CD14-positive monocyte (primary cell): Measurements from ENCODE around the gene ROBO1. TPM values are rescaled to one million over a fixed set of nuclear protein-coding genes. Genes with fewer than 3 reads are reported as not detected.

Experiments
- DNase-seq, 3 donors: peaks; one replicate each; pipeline ENCODE4 v3.0.0-alpha.2; 2011 to 2022
- H2AFZ ChIP-seq: 2 replicates; pipeline ENCODE4 v1.6.0; 2012; ENCODE audit warnings: mild to moderate bottlenecking, low read depth, low read length, inconsistent platforms; ENCODE audit not compliant: insufficient read depth, poor library complexity, severe bottlenecking
- H3K27ac ChIP-seq, 2 donors: 1 replicate in 1 of 2; 2 replicates in 1 of 2; pipeline ENCODE4 v1.5.1; 2012 to 2013; ENCODE audit warnings: low read length in 2 of 2, control low read depth in 1 of 2, inconsistent platforms in 1 of 2, low read depth in 1 of 2, mild to moderate bottlenecking in 1 of 2
- H3K27me3 ChIP-seq, 2 donors: one replicate each; pipeline versions ENCODE4 v1.6.0 to v1.6.1; 2011 to 2013; ENCODE audit warnings: low read length in 2 of 2; ENCODE audit not compliant: control insufficient read depth in 2 of 2, insufficient read depth in 2 of 2
- H3K36me3 ChIP-seq, 2 donors: replicated peaks in 1 of 2; 1 replicate in 1 of 2; 2 replicates in 1 of 2; pipeline versions ENCODE4 v1.5.1 to v1.6.1; 2012 to 2013; ENCODE audit warnings: low read length in 2 of 2, control low read depth in 1 of 2, inconsistent platforms in 1 of 2, mild to moderate bottlenecking in 1 of 2; ENCODE audit not compliant: insufficient read depth in 2 of 2, control insufficient read depth in 1 of 2
- H3K4me1 ChIP-seq, 2 donors: 1 replicate in 1 of 2; 2 replicates in 1 of 2; pipeline versions ENCODE4 v1.5.1 to v1.6.1; 2012 to 2013; ENCODE audit warnings: low read length in 2 of 2, control low read depth in 1 of 2, inconsistent platforms in 1 of 2, mild to moderate bottlenecking in 1 of 2, moderate library complexity in 1 of 2; ENCODE audit not compliant: insufficient read depth in 2 of 2, control insufficient read depth in 1 of 2
- H3K4me2 ChIP-seq: replicated peaks from 2 replicates; pipeline ENCODE3; 2012; ENCODE audit warnings: low read length, moderate library complexity, mild to moderate bottlenecking; ENCODE audit not compliant: poor library complexity, severe bottlenecking; ENCODE audit errors: extremely low read depth
- H3K4me3 ChIP-seq, 3 experiments: fragments of 200-600 bp in 1 of 3; sonication (generic) in 1 of 3; replicated peaks in 1 of 3; 1 replicate in 2 of 3; 2 replicates in 1 of 3; pipeline ENCODE4 v1.5.1; 2011 to 2013; ENCODE audit warnings: low read length in 3 of 3, mild to moderate bottlenecking in 3 of 3, control low read depth in 2 of 3, low read depth in 2 of 3, inconsistent platforms in 1 of 3, moderate library complexity in 1 of 3
- H3K79me2 ChIP-seq: 2 replicates; pipeline ENCODE4 v1.6.0; 2012; ENCODE audit warnings: mild to moderate bottlenecking, control low read depth, inconsistent platforms, low read length, moderate library complexity; ENCODE audit not compliant: insufficient read depth
- H3K9ac ChIP-seq: 2 replicates; pipeline ENCODE4 v1.6.0; 2017; ENCODE audit warnings: low read length, mild to moderate bottlenecking; ENCODE audit not compliant: insufficient read depth, poor library complexity, severe bottlenecking
- H3K9me3 ChIP-seq, 2 donors: replicated peaks in 1 of 2; 1 replicate in 1 of 2; 2 replicates in 1 of 2; pipeline versions ENCODE4 v1.5.1 to v1.6.1; 2012 to 2013; ENCODE audit warnings: low read length in 2 of 2, control low read depth in 1 of 2; ENCODE audit not compliant: control insufficient read depth in 1 of 2, insufficient read depth in 1 of 2
- H4K20me1 ChIP-seq: 2 replicates; pipeline ENCODE4 v1.6.0; 2012; ENCODE audit warnings: mild to moderate bottlenecking, low read length, control low read depth, moderate library complexity; ENCODE audit not compliant: insufficient read depth
- H3K27ac Mint-ChIP-seq, 7 donors: one replicate each; pipeline ENCODE4 v1.8.0; 2020; ENCODE audit warnings: mild to moderate bottlenecking in 7 of 7, mixed read lengths in 7 of 7, moderate library complexity in 6 of 7, inconsistent platforms in 2 of 7
- H3K27me3 Mint-ChIP-seq, 3 donors: one replicate each; pipeline ENCODE4 v1.8.0; 2021 to 2022; ENCODE audit warnings: low read depth in 3 of 3, mild to moderate bottlenecking in 3 of 3, mixed read lengths in 3 of 3, moderate library complexity in 3 of 3, inconsistent platforms in 1 of 3
- H3K36me3 Mint-ChIP-seq, 2 donors: one replicate each; pipeline ENCODE4 v1.8.0; 2020; ENCODE audit warnings: mixed read lengths in 2 of 2, inconsistent platforms in 1 of 2, mild to moderate bottlenecking in 1 of 2
- H3K4me1 Mint-ChIP-seq: one replicate; pipeline ENCODE4 v1.8.0; 2020; ENCODE audit warnings: mild to moderate bottlenecking, mixed read lengths
- H3K4me3 Mint-ChIP-seq, 2 donors: one replicate each; pipeline ENCODE4 v1.8.0; 2020; ENCODE audit warnings: mild to moderate bottlenecking in 2 of 2, mixed read lengths in 2 of 2, moderate library complexity in 1 of 2
- H3K9me3 Mint-ChIP-seq, 7 donors: one replicate each; pipeline ENCODE4 v1.8.0; 2020 to 2022; ENCODE audit warnings: mixed read lengths in 7 of 7, mild to moderate bottlenecking in 6 of 7, moderate library complexity in 6 of 7, inconsistent platforms in 2 of 7
- CTCF ChIP-seq: fragments of 200-600 bp; IDR thresholded peaks from one replicate; pipeline ENCODE4 v1.8.0; 2022; ENCODE audit warnings: antibody characterized with exemption, mild to moderate bottlenecking
- WGBS: methylation state at CpG from one replicate; pipeline ENCODE4 v1.1.5; 2013; ENCODE audit warnings: missing lambda C conversion rate; ENCODE audit not compliant: insufficient coverage; 5-methylcytosine and 5-hydroxymethylcytosine counted together
- intact Hi-C, 2 donors: fragments of 100-400 bp; cut with micrococcal nuclease; formaldehyde crosslinking; loops; one replicate each; pipeline versions ENCODE4 v1.15.0 to v1.15.1; 2023
- polyA plus RNA-seq, 3 donors: library from polyadenylated mRNA; depleted of rRNA in 1 of 3; unstranded in 2 of 3; stranded (reverse) in 1 of 3; fragments of 300-500 nt in 2 of 3; fragments of >200 nt in 1 of 3; fragmentation: Illumina TruSeq in 2 of 3; gene quantifications; 1 replicate in 2 of 3; 2 replicates in 1 of 3; pipeline ENCODE4 v1.2.3, GENCODE V29; 2012 to 2021

ROBO1 gene
- polyA plus RNA-seq, 3 donors: 0.09 to 0.10 TPM; not detected in 1

- Histone ChIP-seq H3K27me3 (no peaks in the 10 kb centered on the region), H4K20me1 (no peaks in the 10 kb centered on the region), H2AFZ (no peak overlapping the region), H3K9ac (no peak overlapping the region), H3K4me2 (no peak overlapping the region), H3K4me3 (no peak overlapping the region), H3K9me3 (peaks cover 0 to 7% of the 10 kb centered on the region in 2 donors), H3K4me1 (no peaks in the 10 kb centered on the region), H3K27ac (no peak overlapping the region), H3K79me2 (no peaks in the 10 kb centered on the region), H3K36me3 (no peaks in the 10 kb centered on the region)
- Mint-ChIP-seq H3K36me3 (no peaks in the 10 kb centered on the region), H3K4me3 (no peak overlapping the region), H3K27ac (no peak overlapping the region), H3K9me3 (peaks cover 3 to 21% (median 11%) of the 10 kb centered on the region in 7 donors), H3K27me3 (peaks cover 0 to 3% (median 2%) of the 10 kb centered on the region in 3 donors), H3K4me1 (no peaks in the 10 kb centered on the region)
- no peak for DNase-seq
- no CpG with 5 or more reads among the region's 1 CpG for WGBS
- intact Hi-C loops: no loop called here
- TF ChIP-seq CTCF: no peak
Observed at GRCh38 chr3:78589778-78590177, 1178.0 kb downstream of the ROBO1 start.

DNA sequence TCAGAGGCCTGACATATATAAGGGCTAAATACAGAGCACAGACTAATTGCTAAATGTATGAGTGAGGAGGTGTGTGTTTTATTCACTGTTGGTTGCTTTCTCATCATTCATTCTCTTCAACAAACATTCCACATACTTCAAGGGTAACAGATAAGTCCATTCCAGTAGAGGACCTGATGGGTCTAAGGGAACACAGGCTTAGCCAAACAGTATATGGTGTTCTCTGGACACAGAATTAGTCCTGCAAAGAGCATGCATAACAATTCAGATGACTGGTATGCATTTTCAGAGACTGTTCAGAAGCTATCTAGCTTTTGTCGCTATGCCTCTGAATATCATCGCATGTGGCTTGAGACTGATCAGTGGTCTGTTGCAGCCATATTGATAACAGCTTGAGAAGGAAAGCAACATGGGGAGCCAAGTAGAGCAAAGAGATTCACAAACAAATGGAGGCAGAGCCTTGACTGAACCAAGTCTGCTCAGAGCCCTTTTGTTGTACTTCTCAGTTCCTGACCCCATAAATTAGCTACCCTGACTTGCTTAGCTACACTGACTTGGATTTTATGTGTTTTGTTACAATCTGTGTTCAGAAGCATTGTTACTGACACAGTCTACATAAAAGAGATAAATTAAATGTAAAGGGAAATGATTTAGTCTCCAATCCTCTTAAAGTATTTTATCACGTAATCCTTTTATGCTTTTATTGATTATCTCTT, 1178.7 kb downstream of the ROBO1 start:
- Mint-ChIP-seq H3K9me3 (peaks cover 3 to 20% (median 12%) of the 10 kb centered on the region in 7 donors), H3K36me3 (no peaks in the 10 kb centered on the region), H3K4me1 (no peaks in the 10 kb centered on the region), H3K4me3 (no peak overlapping the region), H3K27me3 (peaks cover 0 to 2% (median 1%) of the 10 kb centered on the region in 3 donors), H3K27ac (no peak overlapping the region)
- no peak for TF ChIP-seq CTCF
- H3K79me2 ChIP-seq: no peaks in the 10 kb centered on the region
- H3K27ac ChIP-seq: no peak overlapping the region
- no peak for DNase-seq
- WGBS: 100% methylated on average over 2 of the region's 3 CpGs
- no peaks in the 10 kb centered on the region for H3K4me1 ChIP-seq
- H2AFZ ChIP-seq: no peak overlapping the region
- H4K20me1 ChIP-seq: no peaks in the 10 kb centered on the region
- no peaks in the 10 kb centered on the region for H3K36me3 ChIP-seq
- H3K9me3 ChIP-seq: peaks cover 0 to 2% of the 10 kb centered on the region in 2 donors
- intact Hi-C loops: no loop called here
- H3K4me3 ChIP-seq: no peak overlapping the region
- H3K4me2 ChIP-seq: no peak overlapping the region
- no peak overlapping the region for H3K9ac ChIP-seq
- H3K27me3 ChIP-seq: no peaks in the 10 kb centered on the region
